ENCODE data around the gene GC. TPM values are rescaled to one million over a fixed set of nuclear protein-coding genes. Genes with fewer than 3 reads are reported as not detected.

Gene GC
- total RNA-seq, 1 experiment from 2014 or later = 1.8 TPM

Other genes with a start within 250 kb of the GC start
- gene NPFFR2, start 247.9 kb upstream of the GC start, total RNA-seq (2021; ENCODE audit: unreplicated experiment) = not detected